ENCODE results near the gene SMC5.

- TF ChIP-seq, protein P1, sequence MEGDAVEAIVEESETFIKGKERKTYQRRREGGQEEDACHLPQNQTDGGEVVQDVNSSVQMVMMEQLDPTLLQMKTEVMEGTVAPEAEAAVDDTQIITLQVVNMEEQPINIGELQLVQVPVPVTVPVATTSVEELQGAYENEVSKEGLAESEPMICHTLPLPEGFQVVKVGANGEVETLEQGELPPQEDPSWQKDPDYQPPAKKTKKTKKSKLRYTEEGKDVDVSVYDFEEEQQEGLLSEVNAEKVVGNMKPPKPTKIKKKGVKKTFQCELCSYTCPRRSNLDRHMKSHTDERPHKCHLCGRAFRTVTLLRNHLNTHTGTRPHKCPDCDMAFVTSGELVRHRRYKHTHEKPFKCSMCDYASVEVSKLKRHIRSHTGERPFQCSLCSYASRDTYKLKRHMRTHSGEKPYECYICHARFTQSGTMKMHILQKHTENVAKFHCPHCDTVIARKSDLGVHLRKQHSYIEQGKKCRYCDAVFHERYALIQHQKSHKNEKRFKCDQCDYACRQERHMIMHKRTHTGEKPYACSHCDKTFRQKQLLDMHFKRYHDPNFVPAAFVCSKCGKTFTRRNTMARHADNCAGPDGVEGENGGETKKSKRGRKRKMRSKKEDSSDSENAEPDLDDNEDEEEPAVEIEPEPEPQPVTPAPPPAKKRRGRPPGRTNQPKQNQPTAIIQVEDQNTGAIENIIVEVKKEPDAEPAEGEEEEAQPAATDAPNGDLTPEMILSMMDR (conservative IDR thresholded peaks at IDR 0.05 in 1 of 2, IDR thresholded peaks at IDR 0.05 in 1 of 2; ENCODE audit: extremely low read depth in 1 of 2, insufficient read depth in 1 of 2, low read depth in 1 of 2, low read length in 2 of 2): no peak
- TF ChIP-seq EZH2 (IDR thresholded peaks at IDR 0.05; ENCODE audit: borderline replicate concordance, low read length): no peak
These were observed 38.4 kb downstream of the SMC5 start for GRCh38 chr9:70297141-70297540.

Data from mammary epithelial cell (primary cell).